Stomach (tissue), 4 donors: Measurements from ENCODE around the gene ATF7IP.
"Not testable (repeated sequence)": the region's sequence is repeated elsewhere in the genome, so short reads cannot be mapped to it uniquely, and the experiment has no call there.

ENCODE experiments used
- CTCF ChIP-seq, 7 experiments: fragments of 450-650 bp in 4 of 7; fragments of 200-600 bp in 3 of 7; sonication (generic) in 3 of 7; IDR thresholded peaks; one replicate each; pipeline ENCODE4 v1.5.1; 2016 to 2019; ENCODE audit warnings: antibody characterized with exemption in 7 of 7, control low read depth in 2 of 7, mild to moderate bottlenecking in 1 of 7
- EP300 ChIP-seq: sonication (generic); formaldehyde crosslinking; IDR thresholded peaks from one replicate; pipeline ENCODE4 v1.6.1; 2017; ENCODE audit warnings: antibody characterized with exemption

GRCh38 chr12:14351524-14351923 is 14.0 kb upstream of the ATF7IP start:
- not testable (repeated sequence) for TF ChIP-seq CTCF (IDR thresholded peaks at IDR 0.05); EP300
